ENCODE measurements around the gene PDE6B.

- TF ChIP-seq, protein P1, sequence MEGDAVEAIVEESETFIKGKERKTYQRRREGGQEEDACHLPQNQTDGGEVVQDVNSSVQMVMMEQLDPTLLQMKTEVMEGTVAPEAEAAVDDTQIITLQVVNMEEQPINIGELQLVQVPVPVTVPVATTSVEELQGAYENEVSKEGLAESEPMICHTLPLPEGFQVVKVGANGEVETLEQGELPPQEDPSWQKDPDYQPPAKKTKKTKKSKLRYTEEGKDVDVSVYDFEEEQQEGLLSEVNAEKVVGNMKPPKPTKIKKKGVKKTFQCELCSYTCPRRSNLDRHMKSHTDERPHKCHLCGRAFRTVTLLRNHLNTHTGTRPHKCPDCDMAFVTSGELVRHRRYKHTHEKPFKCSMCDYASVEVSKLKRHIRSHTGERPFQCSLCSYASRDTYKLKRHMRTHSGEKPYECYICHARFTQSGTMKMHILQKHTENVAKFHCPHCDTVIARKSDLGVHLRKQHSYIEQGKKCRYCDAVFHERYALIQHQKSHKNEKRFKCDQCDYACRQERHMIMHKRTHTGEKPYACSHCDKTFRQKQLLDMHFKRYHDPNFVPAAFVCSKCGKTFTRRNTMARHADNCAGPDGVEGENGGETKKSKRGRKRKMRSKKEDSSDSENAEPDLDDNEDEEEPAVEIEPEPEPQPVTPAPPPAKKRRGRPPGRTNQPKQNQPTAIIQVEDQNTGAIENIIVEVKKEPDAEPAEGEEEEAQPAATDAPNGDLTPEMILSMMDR (conservative IDR thresholded peaks at IDR 0.05; ENCODE audit: low read depth, low read length) = no peak
- TF ChIP-seq EZH2phosphoT487 (IDR thresholded peaks at IDR 0.05; ENCODE audit: borderline replicate concordance, low read length) = no peak
Measured at GRCh38 chr4:664713-665231, 39.4 kb downstream of the PDE6B start.

All from PC-3 (cell line).